H9 (cell line): ENCODE data around the gene LAIR2. TPM values are rescaled to one million over a fixed set of nuclear protein-coding genes. Genes with fewer than 3 reads are reported as not detected.

Source experiments
- DNase-seq: peaks from one replicate; pipeline ENCODE4 v3.0.0-alpha.2; 2017
- H2AFZ ChIP-seq: one replicate; pipeline ENCODE4 v1.6.1; 2013; ENCODE audit warnings: mild to moderate bottlenecking, low read length, control low read depth, moderate library complexity
- H2AK5ac ChIP-seq: 2 replicates; pipeline ENCODE4 v1.6.1; 2013; ENCODE audit warnings: low read length, control low read depth, mixed read lengths; ENCODE audit not compliant: insufficient read length
- H2BK120ac ChIP-seq: one replicate; pipeline ENCODE4 v1.6.1; 2013; ENCODE audit warnings: low read depth, mild to moderate bottlenecking, low read length, control low read depth, inconsistent platforms; ENCODE audit not compliant: poor library complexity, severe bottlenecking
- H2BK12ac ChIP-seq: 2 replicates; pipeline ENCODE4 v1.6.1; 2013; ENCODE audit warnings: low read length, control low read depth, mixed read lengths, low read depth; ENCODE audit not compliant: insufficient read length
- H2BK15ac ChIP-seq: 2 replicates; pipeline ENCODE4 v1.6.1; 2013; ENCODE audit warnings: low read depth, low read length, control low read depth
- H2BK20ac ChIP-seq: one replicate; pipeline ENCODE4 v1.6.1; 2013; ENCODE audit warnings: low read depth, mild to moderate bottlenecking, low read length, control low read depth, inconsistent platforms; ENCODE audit not compliant: poor library complexity, severe bottlenecking
- H2BK5ac ChIP-seq: 2 replicates; pipeline ENCODE4 v1.6.1; 2013; ENCODE audit warnings: low read length, control low read depth, mixed read lengths; ENCODE audit not compliant: insufficient read length
- H3K14ac ChIP-seq: 2 replicates; pipeline ENCODE4 v1.6.1; 2013; ENCODE audit warnings: low read length, control low read depth; ENCODE audit not compliant: insufficient read depth
- H3K18ac ChIP-seq: 2 replicates; pipeline ENCODE4 v1.6.1; 2013; ENCODE audit warnings: low read depth, mild to moderate bottlenecking, mixed read lengths, low read length, control low read depth; ENCODE audit not compliant: insufficient read length
- H3K23ac ChIP-seq: 2 replicates; pipeline ENCODE4 v1.6.1; 2013; ENCODE audit warnings: low read length, control low read depth, mixed read lengths, low read depth; ENCODE audit not compliant: insufficient read length
- H3K23me2 ChIP-seq: 2 replicates; pipeline ENCODE4 v1.6.1; 2013; ENCODE audit warnings: low read depth, mild to moderate bottlenecking, mixed read lengths, low read length, control low read depth; ENCODE audit not compliant: insufficient read length, poor library complexity, severe bottlenecking
- H3K27ac ChIP-seq: 2 replicates; pipeline ENCODE4 v1.5.1; 2013; ENCODE audit warnings: low read length, control low read depth, mixed read lengths, low read depth; ENCODE audit not compliant: insufficient read length
- H3K27me3 ChIP-seq: 2 replicates; pipeline ENCODE4 v1.6.1; 2013; ENCODE audit warnings: low read length, control low read depth, inconsistent platforms; ENCODE audit not compliant: insufficient read depth
- H3K4ac ChIP-seq: 2 replicates; pipeline ENCODE4 v1.6.1; 2013; ENCODE audit warnings: low read depth, mild to moderate bottlenecking, control low read depth, inconsistent platforms, low read length, moderate library complexity
- H3K4me1 ChIP-seq: 2 replicates; pipeline ENCODE4 v1.6.1; 2013; ENCODE audit warnings: low read length, control low read depth, inconsistent platforms; ENCODE audit not compliant: insufficient read depth
- H3K4me2 ChIP-seq: 2 replicates; pipeline ENCODE4 v1.6.1; 2013; ENCODE audit warnings: low read length, control low read depth, mixed read lengths; ENCODE audit not compliant: insufficient read length, insufficient read depth
- H3K56ac ChIP-seq: 2 replicates; pipeline ENCODE4 v1.6.1; 2013; ENCODE audit warnings: low read depth, mild to moderate bottlenecking, mixed read lengths, low read length, control low read depth; ENCODE audit not compliant: insufficient read length
- H3K79me1 ChIP-seq: 2 replicates; pipeline ENCODE4 v1.6.1; 2013; ENCODE audit warnings: low read depth, mild to moderate bottlenecking, moderate library complexity, low read length, control low read depth, inconsistent platforms; ENCODE audit not compliant: insufficient read depth, poor library complexity, severe bottlenecking
- H3K79me2 ChIP-seq: 2 replicates; pipeline ENCODE4 v1.6.1; 2013; ENCODE audit warnings: low read length, control low read depth, inconsistent platforms; ENCODE audit not compliant: insufficient read depth
- H3K9ac ChIP-seq: 2 replicates; pipeline ENCODE4 v1.6.1; 2013; ENCODE audit warnings: low read length, control low read depth, mixed read lengths; ENCODE audit not compliant: insufficient read length; ENCODE audit errors: extremely low read depth
- H3K9me3 ChIP-seq: one replicate; pipeline ENCODE4 v1.6.1; 2013; ENCODE audit warnings: low read depth, low read length, inconsistent platforms; ENCODE audit not compliant: control insufficient read depth
- H3T11ph ChIP-seq: one replicate; pipeline ENCODE4 v1.6.1; 2013; ENCODE audit warnings: mild to moderate bottlenecking, low read length, control low read depth, inconsistent platforms
- H4K20me1 ChIP-seq: one replicate; pipeline ENCODE4 v1.6.1; 2013; ENCODE audit not compliant: control insufficient read depth, insufficient read length, insufficient read depth
- H4K5ac ChIP-seq: 2 replicates; pipeline ENCODE4 v1.6.1; 2013; ENCODE audit warnings: low read depth, mild to moderate bottlenecking, mixed read lengths, low read length, control low read depth; ENCODE audit not compliant: insufficient read length
- H4K8ac ChIP-seq: replicated peaks from 2 replicates; pipeline ENCODE4 v1.6.1; 2013; ENCODE audit warnings: low read length, control low read depth, mixed read lengths, low read depth; ENCODE audit not compliant: insufficient read length
- H4K91ac ChIP-seq: 2 replicates; pipeline ENCODE4 v1.6.1; 2013; ENCODE audit warnings: low read depth, mild to moderate bottlenecking, moderate library complexity, mixed read lengths, low read length, control low read depth; ENCODE audit not compliant: insufficient read length
- H3K27ac Mint-ChIP-seq, 3 experiments: 2 replicates in 2 of 3; 3 replicates in 1 of 3; pipeline ENCODE4 v1.8.0; 2020 to 2021; ENCODE audit warnings: mixed read lengths in 3 of 3, mild to moderate bottlenecking in 1 of 3, moderate library complexity in 1 of 3
- H3K27me3 Mint-ChIP-seq: 2 replicates; pipeline ENCODE4 v1.8.0; 2021; ENCODE audit warnings: low read depth, mild to moderate bottlenecking, moderate library complexity, mixed read lengths
- H3K36me3 Mint-ChIP-seq, 3 experiments: 2 replicates in 2 of 3; 3 replicates in 1 of 3; pipeline ENCODE4 v1.8.0; 2020 to 2021; ENCODE audit warnings: low read depth in 3 of 3, mixed read lengths in 3 of 3; ENCODE audit not compliant: insufficient read depth in 1 of 3
- H3K4me1 Mint-ChIP-seq, 2 experiments: 2 replicates each; pipeline ENCODE4 v1.8.0; 2020; ENCODE audit warnings: mixed read lengths in 2 of 2
- H3K4me3 Mint-ChIP-seq, 2 experiments: 2 replicates in 1 of 2; 3 replicates in 1 of 2; pipeline ENCODE4 v1.8.0; 2020 to 2021; ENCODE audit warnings: mild to moderate bottlenecking in 2 of 2, mixed read lengths in 2 of 2, moderate library complexity in 1 of 2
- H3K9me3 Mint-ChIP-seq, 2 experiments: 2 replicates in 1 of 2; 3 replicates in 1 of 2; pipeline ENCODE4 v1.8.0; 2020; ENCODE audit warnings: mild to moderate bottlenecking in 2 of 2, mixed read lengths in 2 of 2, moderate library complexity in 1 of 2
- CTCF ChIP-seq: fragments of 200-600 bp; sonication (generic); conservative IDR thresholded peaks from 3 replicates; pipeline ENCODE4 v1.8.0; 2021; ENCODE audit warnings: antibody characterized with exemption, mild to moderate bottlenecking
- WGBS: extraction: QIAGEN DNeasy Blood & Tissue Kit; methylation state at CpG from one replicate; pipeline ENCODE4 v1.1.7; 2013; ENCODE audit warnings: missing lambda C conversion rate, low lambda C conversion rate, mixed read lengths; ENCODE audit not compliant: insufficient read length; ENCODE audit errors: extremely low coverage; 5-methylcytosine and 5-hydroxymethylcytosine counted together
- total RNA-seq: library from RNA; stranded (reverse); gene quantifications from 2 replicates; pipeline ENCODE4 v1.2.1, GENCODE V29; 2021

Gene LAIR2
- total RNA-seq, 1 experiment from 2014 or later = not detected

GRCh38 chr19:54454781-54455675 lies 47.6 kb upstream of the LAIR2 start:
- Histone ChIP-seq H3K4ac (no peak overlapping the region), H3K79me2 (peaks cover 12% of the 10 kb centered on the region), H3K79me1 (peaks cover 9% of the 10 kb centered on the region), H3K56ac (no peak overlapping the region), H2BK5ac (no peak overlapping the region), H3K9ac (no peak overlapping the region), H4K5ac (no peak overlapping the region), H4K20me1 (no peaks in the 10 kb centered on the region), H4K8ac (no peak overlapping the region), H3K23ac (no peak overlapping the region), H3K23me2 (peaks cover 2% of the 10 kb centered on the region), H3K4me1 (0 out of 2 replicates have a peak, but pooled peaks cover 2% of the 10 kb centered on the region), H4K91ac (no peak overlapping the region), H3K4me2 (no peak overlapping the region), H3K9me3 (no peaks in the 10 kb centered on the region), H2AFZ (no peak overlapping the region), H3K27ac (no peak overlapping the region), H2BK20ac (no peak overlapping the region), H2BK120ac (no peak overlapping the region), H3T11ph (no peak overlapping the region), H2BK12ac (no peak overlapping the region), H3K18ac (no peak overlapping the region), H3K14ac (no peak overlapping the region), H2AK5ac (no peak overlapping the region), H3K27me3 (no peaks in the 10 kb centered on the region), H2BK15ac (no peak overlapping the region)
- Mint-ChIP-seq H3K27ac (no peak overlapping the region), H3K36me3 (peaks cover 61 to 91% (median 89%) of the 10 kb centered on the region in 3 experiments), H3K9me3 (peaks cover 0 to 2% of the 10 kb centered on the region in 2 experiments; a peak in 1 of 5 replicates), H3K27me3 (no peaks in the 10 kb centered on the region), H3K4me1 (peaks cover 9 to 10% of the 10 kb centered on the region in 2 experiments), H3K4me3 (no peak overlapping the region)
- TF ChIP-seq CTCF = no peak
- no CpG with 5 or more reads among the region's 33 CpGs for WGBS
- DNase-seq = no peak
